HEK293 (cell line): ENCODE results near the gene SEMA4D.

ENCODE experiments used
- CTCF ChIP-seq: fragments of 450-650 bp; formaldehyde crosslinking; IDR thresholded peaks from 2 replicates; pipeline ENCODE4 v1.5.1; 2016; ENCODE audit warnings: missing biosample characterization, missing genetic modification characterization
- REST ChIP-seq: fragments of 450-650 bp; formaldehyde crosslinking; IDR thresholded peaks from 2 replicates; pipeline ENCODE4 v1.5.1; 2016; ENCODE audit warnings: missing biosample characterization, missing genetic modification characterization
- TCF7L2 ChIP-seq: IDR thresholded peaks from 2 replicates; pipeline ENCODE4 v1.6.1; 2011; ENCODE audit warnings: low read depth, mild to moderate bottlenecking, inconsistent platforms, low read length, moderate library complexity, borderline replicate concordance
- ZNF391 ChIP-seq: fragments of 450-650 bp; formaldehyde crosslinking; IDR thresholded peaks from 2 replicates; pipeline ENCODE4 v1.5.1; 2016; ENCODE audit warnings: low read depth, missing biosample characterization, missing genetic modification characterization, borderline replicate concordance
- ZNF555 ChIP-seq: fragments of 450-650 bp; formaldehyde crosslinking; conservative IDR thresholded peaks from 2 replicates; pipeline ENCODE4 v1.5.1; 2017; ENCODE audit warnings: missing biosample characterization, mild to moderate bottlenecking, missing genetic modification characterization, inconsistent platforms
- ZNF670 ChIP-seq: fragments of 450-650 bp; formaldehyde crosslinking; IDR thresholded peaks from 2 replicates; pipeline ENCODE4 v1.5.1; 2016; ENCODE audit warnings: missing biosample characterization, missing genetic modification characterization, low read depth

DNA sequence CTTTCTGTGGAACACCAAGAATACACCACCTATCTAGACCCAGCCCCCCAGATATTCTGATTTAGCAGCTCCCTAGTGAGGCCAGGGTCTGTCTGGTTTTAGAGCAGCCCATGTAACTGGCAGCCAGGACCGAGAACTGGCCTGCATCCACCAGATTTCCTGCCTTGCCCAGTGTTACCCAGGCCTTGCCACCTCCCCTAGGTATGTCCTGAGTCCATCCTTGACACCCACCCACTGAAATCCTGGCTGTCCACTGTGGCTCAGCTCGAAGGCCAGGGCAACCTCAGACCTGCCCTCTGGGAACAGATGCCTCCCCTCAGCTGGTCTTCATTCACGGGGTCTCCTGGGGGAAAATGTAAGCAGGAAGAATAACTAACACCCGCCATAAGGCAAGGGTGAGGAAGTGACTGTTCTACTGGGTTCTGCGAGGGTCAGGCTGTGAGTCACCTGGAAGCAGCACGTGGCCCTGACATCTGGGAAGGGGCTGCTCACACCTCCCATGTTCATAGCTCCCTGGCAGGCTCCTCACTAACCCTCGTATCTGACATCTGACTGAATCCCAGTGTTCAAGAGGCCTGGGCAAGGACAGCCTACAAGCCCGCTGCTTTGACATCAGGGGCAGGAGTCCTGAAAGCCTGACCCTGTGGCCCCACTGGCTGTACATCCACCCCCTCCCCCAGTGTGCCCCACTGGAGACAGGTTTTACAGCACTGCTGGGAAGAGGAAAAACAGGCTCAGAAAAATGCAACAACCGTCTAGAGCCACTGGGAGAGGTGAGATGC is 72.7 kb downstream of the SEMA4D start:
- TF ChIP-seq REST (tag by site-specific recombination) = no peak
- TF ChIP-seq ZNF670 = no peak
- TF ChIP-seq ZNF391 (tag by site-specific recombination) = no peak
- TF ChIP-seq CTCF (tag by site-specific recombination) = no peak
- TF ChIP-seq ZNF555 = no peak
- TF ChIP-seq TCF7L2 = no peak
